SK-MEL-5 (cell line): ENCODE results near the gene BCAS3. TPM values are rescaled to one million over a fixed set of nuclear protein-coding genes. Genes with fewer than 3 reads are reported as not detected.

Experiments
- small RNA-seq, 2 experiments: library from RNA; depleted of rRNA; stranded (forward); fragments of <200 nt; gene quantifications; one replicate each; pipeline ENCODE3, GENCODE V24; 2014
- total RNA-seq: library from RNA; depleted of rRNA; stranded (reverse); fragments of >200 nt; shearing (Covaris generic); gene quantifications from 2 replicates; pipeline ENCODE4 v1.2.3, GENCODE V29; 2014; rRNA removed

The BCAS3 gene
- total RNA-seq, 1 experiment from 2014 or later = 31.6 TPM

Small RNAs within 50 kb of the gene (small RNA-seq; reads per million reads assigned to genes)
- gene RF00019 = 0 reads per million in 2 experiments
- 0 reads per million in 2 experiments for gene RN7SL448P
- gene RN7SL606P = 0 reads per million in 2 experiments
- gene RNU6-623P = 0 reads per million in 2 experiments

Other genes with a start within 250 kb of the BCAS3 start
- gene APPBP2, start 151.6 kb upstream of the BCAS3 start, total RNA-seq = 58.7 and 68.1 TPM in 2 replicates
- 16.2 and 16.3 TPM in 2 replicates for gene PPM1D, start 77.7 kb upstream of the BCAS3 start, total RNA-seq